HG03565 (cell line): ENCODE measurements around the gene PRKAR1B.
"Not testable (repeated sequence)": the region's sequence is repeated elsewhere in the genome, so short reads cannot be mapped to it uniquely, and the experiment has no call there.

Source experiments
- ATAC-seq: cut with Tn5 transposase; IDR thresholded peaks from one replicate; pipeline ENCODE4 v1.9.1; 2021; ENCODE audit warnings: mild to moderate bottlenecking, moderate library complexity; ENCODE audit not compliant: unreplicated experiment

Gene PRKAR1B

DNA sequence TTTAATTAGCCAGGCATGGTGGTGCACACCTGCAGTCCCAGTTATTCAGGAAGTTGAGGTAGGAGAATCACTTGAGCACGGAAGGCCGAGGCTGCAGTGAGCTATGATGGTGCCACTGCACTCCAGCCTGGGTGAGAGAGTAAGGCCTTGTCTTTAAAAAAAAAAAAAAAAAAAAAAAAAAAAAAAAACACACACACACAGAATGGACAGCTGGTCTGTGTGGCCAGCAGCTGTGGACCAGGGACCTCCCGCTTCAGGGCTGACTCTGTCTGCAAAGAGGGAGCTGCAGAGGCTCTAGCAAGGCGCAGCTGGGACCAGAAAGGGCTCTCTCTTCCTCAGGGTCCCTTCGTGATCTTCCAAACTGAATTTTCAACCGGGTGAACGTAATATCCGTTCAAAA, 54.2 kb downstream of the PRKAR1B start:
- ATAC-seq = no peak

DNA sequence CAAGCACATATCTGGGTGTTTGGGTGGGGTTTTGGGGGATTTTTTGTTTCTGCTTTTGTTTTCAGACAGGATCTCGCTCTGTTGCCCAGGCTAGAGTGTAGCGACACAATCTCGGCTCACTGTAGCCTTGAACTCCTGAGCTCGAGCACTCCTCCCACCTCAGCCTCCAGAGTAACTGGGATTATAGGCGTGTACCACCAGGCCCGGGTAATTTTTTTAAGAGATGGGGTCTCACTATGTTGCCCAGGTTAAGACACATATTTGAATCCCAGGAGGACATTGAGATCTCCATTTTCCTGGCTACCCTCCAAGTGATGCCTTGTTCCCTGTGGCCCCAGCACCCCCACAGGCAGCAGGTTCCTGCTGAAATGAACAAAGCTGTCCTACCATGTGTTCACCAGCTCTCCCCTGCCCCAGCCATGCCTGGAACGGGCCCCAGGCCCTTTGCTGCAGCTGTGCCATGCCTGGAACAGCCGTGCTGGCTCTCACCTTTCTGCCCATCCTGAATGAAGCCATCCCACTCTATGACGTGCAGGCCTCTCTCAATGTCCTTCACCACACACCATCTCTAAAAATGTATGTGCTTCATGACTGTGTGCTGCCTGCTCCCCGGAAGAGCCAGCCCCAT, 55.6 kb downstream of the PRKAR1B start:
- no peak for ATAC-seq

DNA sequence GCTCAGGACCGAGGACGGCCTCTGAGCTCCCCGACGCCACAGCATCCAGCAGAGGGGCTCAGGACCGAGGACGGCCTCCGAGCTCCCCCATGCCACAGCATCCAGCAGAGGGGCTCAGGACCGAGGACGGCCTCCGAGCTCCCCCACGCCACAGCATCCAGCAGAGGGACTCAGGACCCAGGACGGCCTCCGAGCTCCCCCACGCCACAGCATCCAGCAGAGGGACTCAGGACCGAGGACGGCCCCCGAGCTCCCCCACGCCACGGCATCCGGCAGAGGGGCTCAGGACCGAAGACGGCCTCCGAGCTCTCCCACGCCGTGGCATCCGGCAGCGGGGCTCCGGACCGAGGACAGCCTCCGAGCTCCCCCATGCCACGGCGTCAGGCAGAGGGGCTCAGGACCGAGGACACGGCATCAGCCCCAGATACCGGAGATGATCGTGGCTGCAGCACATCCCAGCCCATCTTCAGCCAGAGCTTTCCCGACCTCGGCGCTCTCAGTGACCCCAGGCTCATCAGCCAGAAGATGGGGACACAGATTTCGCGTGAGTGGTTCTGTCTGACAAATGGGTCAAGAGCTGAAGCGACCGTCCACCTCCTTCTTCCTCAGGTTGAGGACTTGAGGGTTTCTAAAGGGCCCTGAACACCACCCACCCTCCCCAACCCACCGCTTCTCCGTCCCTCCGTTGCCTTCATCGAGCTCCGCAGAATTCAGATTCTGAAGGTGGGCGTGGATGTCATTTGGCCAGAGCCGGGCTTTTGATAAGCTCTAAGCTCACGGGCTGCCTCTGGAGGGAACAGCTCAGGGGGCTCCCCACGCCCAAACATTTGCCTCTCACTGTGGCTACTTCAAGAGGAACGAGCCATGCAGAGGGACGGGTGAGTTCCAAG, 56.3 kb downstream of the PRKAR1B start:
- ATAC-seq = no peak

DNA sequence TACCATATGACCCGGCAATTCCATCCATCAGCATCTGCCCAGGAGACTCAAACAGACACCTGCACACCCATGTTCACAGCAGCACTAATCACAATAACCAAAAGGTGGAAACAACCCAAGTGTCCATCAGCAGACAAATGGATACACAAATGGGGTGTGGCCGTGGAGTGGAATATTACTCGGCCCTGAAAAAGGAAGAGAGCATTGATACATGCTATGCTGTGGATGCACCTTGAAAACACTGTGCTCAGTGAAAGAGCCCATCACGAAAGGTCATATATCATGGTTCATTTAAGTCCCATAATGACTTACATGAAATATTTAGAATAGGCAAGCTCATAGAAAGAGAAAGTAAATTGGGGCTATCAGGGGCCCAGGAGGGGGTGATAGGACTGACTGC, 58.1 kb downstream of the PRKAR1B start:
- no peak for ATAC-seq

DNA sequence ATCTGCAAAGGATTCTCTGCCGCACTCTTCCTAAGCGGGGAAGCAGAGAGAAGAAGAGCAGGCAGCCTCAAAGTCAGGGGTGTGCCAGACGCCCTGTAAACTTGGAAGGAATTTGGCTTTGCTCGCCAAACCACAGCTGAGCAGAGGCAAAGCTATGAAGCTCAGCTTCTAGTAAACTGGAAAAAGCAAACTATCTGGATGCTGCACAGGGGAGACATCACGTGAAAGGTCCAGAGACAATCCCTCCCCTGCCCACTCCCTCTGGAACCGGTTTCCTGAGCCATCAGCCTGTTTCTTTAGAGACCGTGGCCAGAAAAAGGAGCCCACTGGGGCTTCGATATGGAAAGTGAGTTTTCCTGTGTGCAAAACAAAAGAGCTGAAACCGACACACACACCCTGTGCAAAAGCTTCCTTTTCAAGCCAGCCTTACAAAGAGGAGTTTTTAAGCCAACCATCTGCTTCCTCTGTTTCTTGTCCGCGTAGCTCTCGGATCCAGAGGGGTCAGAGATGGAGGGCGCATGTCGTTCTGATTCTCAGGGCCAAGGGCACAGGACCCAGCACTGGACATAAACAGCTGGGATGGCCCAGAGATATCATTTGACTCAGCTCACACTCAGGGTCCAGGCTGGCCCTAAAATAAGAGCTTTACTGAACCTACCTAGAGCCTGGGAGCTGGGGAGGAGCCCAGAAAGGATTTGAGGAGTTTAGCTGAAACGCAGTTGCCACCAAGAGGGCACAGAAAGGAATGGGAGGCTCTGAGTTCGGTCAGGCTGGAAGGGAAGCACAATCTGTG, 58.7 kb downstream of the PRKAR1B start:
- no peak for ATAC-seq

DNA sequence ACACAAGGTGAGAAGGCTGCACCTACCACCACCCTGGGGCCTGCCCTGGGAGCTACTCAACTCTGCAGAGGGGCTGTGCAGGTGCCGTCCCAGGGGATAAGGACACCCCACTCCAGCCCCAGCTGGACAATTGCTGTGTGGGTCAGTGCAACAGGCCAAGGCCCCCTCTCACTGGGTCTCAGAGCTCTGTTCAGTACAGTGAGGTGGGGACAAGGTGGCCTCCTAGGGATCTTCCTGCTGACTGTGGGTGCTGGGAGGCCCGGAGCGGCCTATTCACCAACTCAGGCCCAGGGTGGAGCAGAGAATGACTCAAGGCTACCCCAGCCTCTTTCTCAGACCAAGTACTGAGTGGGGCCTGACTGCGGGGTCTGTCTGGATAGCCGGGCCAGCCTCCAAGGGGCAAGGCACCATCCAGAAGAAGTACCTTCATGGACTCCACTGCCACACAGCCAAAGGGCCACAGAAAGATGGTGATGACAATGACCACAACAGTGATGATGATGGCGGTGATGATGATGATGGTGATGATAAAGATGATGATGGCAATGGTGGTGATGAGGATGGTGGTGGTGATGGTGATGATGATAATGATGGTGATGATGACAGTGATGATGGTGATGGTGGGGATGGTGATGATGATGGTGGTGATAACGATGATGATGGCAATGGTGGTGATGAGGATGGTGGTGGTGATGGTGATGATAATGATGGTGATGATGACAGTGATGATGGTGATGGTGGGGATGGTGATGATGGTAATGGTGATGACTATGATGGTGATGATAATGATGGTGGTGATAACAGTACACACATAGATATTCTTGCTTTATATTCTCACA, 60.4 kb downstream of the PRKAR1B start:
- ATAC-seq = no peak

GRCh38 chr7:665736-666453, 61.2 kb downstream of the PRKAR1B start:
- no peak for ATAC-seq

DNA sequence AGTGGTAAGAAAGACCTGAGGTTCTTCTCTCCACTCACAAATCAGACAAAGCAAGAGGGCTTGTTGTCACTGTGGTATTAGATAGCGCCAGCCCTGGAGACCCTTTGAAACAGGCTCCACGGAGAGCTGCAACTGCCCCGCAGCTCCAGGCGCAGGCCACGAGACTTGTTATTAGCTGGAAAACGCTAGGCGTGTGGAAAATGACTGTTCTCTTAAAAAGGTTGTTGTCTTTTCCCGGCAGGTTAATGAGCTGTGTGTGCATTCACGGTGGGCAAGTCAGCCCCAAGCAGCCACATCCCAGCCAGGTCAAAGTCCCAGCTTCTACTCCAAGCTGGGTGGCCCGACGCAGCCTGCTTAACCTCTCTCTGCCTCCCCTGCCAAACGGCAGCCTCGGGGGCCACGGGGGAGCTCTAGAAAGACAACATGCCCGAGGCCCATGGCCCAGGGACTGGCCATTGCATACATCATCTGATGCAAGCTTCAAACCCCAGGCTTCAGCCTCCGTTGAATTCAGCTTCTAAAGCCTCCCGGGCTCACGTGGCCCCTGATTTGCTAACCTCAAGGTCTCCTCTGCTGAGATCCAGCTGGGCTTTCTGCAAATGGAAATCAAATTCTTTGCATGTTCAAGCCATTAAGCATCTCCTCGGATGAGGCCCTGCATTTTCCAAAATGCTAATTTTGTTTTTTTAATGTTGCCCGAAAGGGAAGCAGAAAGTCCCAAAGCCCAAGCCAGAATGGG, 61.9 kb downstream of the PRKAR1B start:
- ATAC-seq = no peak

DNA sequence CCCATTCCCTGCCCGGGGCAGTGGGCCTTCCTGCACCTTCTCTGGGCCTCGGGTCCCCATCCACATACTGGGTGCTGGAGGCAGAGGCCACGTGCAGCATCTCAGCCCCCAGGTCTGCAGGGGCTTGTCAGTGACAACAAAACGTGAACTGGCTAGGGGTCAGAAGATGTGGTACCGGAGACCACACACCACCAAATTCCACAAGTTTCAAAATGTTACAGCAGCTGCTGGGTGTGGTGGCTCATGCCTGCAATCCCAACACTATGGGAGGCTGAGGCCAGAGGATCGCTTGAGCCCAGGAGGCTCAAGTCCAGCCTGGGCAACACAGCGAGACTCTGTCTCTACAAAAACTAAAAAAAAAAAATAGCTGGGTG, 62.7 kb downstream of the PRKAR1B start:
- ATAC-seq = no peak

DNA sequence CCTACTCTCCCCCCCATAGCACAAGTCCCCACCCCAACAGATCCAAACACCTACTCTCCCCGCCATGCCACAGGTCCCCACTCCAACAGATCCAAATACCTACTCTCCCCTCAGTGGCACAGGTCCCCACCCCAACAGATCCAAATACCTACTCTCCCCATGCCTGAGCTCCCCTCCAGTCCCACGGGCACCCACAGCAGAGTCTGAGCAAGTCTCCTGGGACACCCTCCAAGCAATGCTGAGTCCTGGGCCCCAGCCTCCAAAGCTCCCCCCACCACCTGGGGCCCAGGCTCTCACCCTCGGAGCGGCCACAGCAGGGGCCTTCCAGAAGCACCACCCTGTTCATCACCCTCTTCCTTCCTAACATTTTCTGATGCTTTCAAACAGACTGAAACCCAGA, 64.5 kb downstream of the PRKAR1B start:
- ATAC-seq = no peak

DNA sequence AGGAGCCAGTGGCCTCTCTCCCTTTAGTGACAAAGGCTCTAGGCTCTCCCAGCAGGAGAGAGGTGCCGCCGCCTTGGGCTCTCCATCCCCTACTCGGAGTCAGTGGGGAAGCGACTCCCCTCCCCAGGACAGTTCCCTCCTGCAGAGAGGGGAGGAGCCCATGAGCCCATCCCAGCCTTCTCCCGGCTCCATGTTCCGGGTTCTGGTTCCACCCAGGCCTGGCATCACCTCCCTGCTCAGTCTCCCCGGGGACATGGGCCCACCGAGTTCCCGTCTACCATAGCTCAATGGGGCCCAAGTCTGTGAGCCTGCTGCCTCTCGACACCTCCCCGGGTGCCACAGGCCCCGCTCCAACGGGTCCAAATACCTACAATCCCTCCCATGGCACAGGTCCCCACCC, 67.1 kb downstream of the PRKAR1B start:
- ATAC-seq = no peak

- no peak for ATAC-seq
Observed at GRCh38 chr7:659306-659847, 67.7 kb downstream of the PRKAR1B start.

DNA sequence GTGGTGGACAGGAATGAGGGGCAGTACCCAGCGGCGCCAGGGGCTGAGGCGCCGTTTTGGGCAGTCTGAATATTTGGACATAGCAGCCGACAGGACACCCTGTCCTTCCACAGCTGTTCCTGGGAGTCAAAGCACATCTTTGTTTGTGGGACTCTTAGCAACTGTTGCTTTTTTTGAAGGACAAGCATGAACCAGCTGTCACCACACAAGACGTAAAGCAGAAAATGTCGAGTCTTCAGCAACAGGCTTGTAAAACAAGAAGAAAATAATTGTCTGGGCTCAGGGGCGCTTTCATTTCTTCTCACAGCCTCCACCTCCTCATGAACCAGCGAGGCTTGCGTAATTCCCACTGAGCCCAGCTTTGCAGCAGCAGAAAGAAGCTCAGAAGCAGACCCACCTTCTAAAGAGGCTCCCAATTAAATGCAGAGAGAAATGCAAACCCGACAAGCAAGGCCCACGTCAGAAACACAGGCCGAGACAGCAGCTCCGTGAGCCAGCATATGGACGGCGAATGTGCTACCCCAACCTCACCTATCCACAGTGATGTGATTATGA, 69.4 kb downstream of the PRKAR1B start:
- ATAC-seq = no peak

DNA sequence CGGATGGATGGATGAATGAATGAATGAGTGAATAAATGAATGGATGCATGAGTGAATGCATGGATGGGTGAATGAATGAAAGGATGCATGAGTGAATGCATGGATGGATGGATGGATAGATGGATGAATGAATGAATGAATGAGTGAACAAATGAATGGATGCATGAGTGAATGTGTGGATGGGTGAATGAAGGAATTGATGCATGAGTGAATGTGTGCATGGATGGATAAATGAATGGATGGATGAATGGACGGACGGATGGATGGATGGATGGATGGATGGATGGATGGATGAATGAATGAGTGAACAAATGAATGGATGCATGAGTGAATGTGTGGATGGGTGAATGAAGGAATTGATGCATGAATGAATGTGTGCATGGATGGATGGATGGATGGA, 70.1 kb downstream of the PRKAR1B start:
- ATAC-seq = not testable (repeated sequence)

DNA sequence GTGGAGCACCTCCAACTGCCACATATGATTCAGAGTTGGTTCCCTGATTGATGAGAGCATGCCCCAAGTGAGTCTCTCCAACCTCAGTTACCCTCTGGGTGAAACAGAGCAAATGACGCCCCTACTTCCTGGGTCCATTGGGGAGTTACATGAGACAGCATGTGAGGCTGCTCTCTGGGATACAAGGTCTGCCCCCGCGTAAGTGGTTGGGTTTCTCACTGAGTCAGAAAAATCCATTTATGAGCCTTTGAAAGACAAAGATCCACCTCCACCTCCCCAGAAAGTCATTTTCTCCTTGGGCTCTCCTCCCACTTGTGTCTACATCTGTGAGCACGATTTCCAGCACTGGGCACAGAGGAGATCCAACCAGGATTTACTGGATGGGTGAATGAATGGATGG, 71.3 kb downstream of the PRKAR1B start:
- ATAC-seq = no peak

GRCh38 chr7:653829-654764, 73.0 kb downstream of the PRKAR1B start:
- ATAC-seq = no peak

DNA sequence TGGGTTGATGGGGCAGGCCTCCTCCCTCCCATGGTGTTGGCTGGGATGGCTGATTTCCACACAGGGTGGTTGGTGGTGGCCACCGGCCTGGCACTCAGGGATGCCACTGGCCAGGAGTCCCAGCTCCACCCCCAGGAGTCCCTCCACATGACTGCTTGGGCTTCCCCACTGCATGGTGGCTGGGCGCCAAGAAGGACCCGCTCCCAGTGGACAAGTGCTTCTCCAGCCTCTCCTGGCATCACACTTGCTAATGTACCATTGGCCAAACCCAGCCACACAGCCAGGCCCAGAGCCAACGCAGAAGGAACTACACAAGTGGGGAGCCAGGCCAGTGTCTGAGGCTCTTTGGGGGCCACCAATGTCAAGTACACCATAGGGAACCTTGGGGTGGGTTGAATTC, 74.2 kb downstream of the PRKAR1B start:
- ATAC-seq = no peak

DNA sequence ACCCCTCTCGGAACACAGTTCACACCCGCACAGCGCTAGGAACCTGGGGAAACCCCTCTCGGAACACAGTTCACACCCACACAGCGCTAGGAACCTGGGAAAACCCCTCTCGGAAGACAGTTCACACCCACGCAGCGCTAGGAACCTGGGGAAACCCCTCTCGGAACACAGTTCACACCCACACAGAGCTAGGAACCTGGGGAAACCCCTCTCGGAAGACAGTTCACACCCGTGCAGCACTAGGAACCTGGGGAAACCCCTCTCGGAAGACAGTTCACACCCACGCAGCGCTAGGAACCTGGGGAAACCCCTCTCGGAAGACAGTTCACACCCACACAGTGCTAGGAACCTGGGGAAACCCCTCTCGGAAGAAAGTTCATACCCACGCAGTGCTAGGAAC, 74.9 kb downstream of the PRKAR1B start:
- not testable (repeated sequence) for ATAC-seq
